B cell (primary cell): Measurements from ENCODE around the gene CLASP2. TPM values are rescaled to one million over a fixed set of nuclear protein-coding genes. Genes with fewer than 3 reads are reported as not detected.
"Not testable (repeated sequence)": the region's sequence is repeated elsewhere in the genome, so short reads cannot be mapped to it uniquely, and the experiment has no call there.

Source experiments
- ATAC-seq: fragments of 200-7000 bp; cut with Tn5 transposase; one replicate; pipeline ENCODE4 v1.10.0; 2021; ENCODE audit warnings: low read depth, mild to moderate bottlenecking, moderate number of reproducible peaks, moderate library complexity
- CTCF ChIA-PET: fragments of 350-600 bp; sonication (Branson Sonifier 250); formaldehyde crosslinking; loops from one replicate; lab custom pipeline; 2021; ENCODE audit warnings: antibody characterized with exemption, inconsistent platforms; lab: Charles Lee
- POLR2A ChIA-PET: fragments of 350-600 bp; sonication (Branson Sonifier 250); formaldehyde crosslinking; loops from one replicate; lab custom pipeline; 2021; ENCODE audit warnings: antibody characterized with exemption; lab: Charles Lee
- DNase-seq: peaks from one replicate; pipeline ENCODE4 v3.0.0; 2013
- H2AFZ ChIP-seq: 2 replicates; pipeline ENCODE4 v1.6.1; 2012; ENCODE audit warnings: mild to moderate bottlenecking, low read depth, low read length; ENCODE audit not compliant: insufficient read depth, poor library complexity, severe bottlenecking
- H3K27ac ChIP-seq, 2 donors: 1 replicate in 1 of 2; 2 replicates in 1 of 2; pipeline ENCODE4 v1.5.1; 2012 to 2013; ENCODE audit warnings: low read length in 2 of 2, mild to moderate bottlenecking in 2 of 2, moderate library complexity in 1 of 2
- H3K27me3 ChIP-seq, 4 experiments: fragments of 200-600 bp in 1 of 4; sonication (generic) in 1 of 4; replicated peaks in 1 of 4; 1 replicate in 2 of 4; 2 replicates in 2 of 4; pipeline versions ENCODE4 v1.6.1 to v1.7.0; 2013 to 2016; ENCODE audit warnings: low read length in 3 of 4, mild to moderate bottlenecking in 2 of 4, mixed read lengths in 1 of 4, moderate library complexity in 1 of 4; ENCODE audit not compliant: insufficient read depth in 4 of 4, control insufficient read depth in 3 of 4; ENCODE audit errors: control extremely low read depth in 1 of 4
- H3K36me3 ChIP-seq, 2 experiments: replicated peaks in 1 of 2; 1 replicate in 1 of 2; 2 replicates in 1 of 2; pipeline versions ENCODE4 v1.6.1 to v1.7.1; 2013; ENCODE audit warnings: low read length in 1 of 2; ENCODE audit not compliant: insufficient read depth in 2 of 2, control insufficient read depth in 1 of 2; ENCODE audit errors: control extremely low read depth in 1 of 2, extremely low read depth in 1 of 2
- H3K4me1 ChIP-seq, 2 donors: fragments of 200-600 bp in 1 of 2; sonication (generic) in 1 of 2; 1 replicate in 1 of 2; 2 replicates in 1 of 2; pipeline versions ENCODE4 v1.5.1 to v1.6.1; 2013 to 2017; ENCODE audit warnings: low read length in 2 of 2; ENCODE audit not compliant: control insufficient read depth in 2 of 2, insufficient read depth in 2 of 2
- H3K4me2 ChIP-seq: replicated peaks from 2 replicates; pipeline ENCODE3; 2012; ENCODE audit warnings: mild to moderate bottlenecking, low read depth, low read length; ENCODE audit not compliant: poor library complexity, severe bottlenecking
- H3K4me3 ChIP-seq, 5 experiments: fragments of 200-600 bp in 1 of 5; sonication (generic) in 1 of 5; 1 replicate in 3 of 5; 2 replicates in 2 of 5; pipeline versions ENCODE4 v1.5.1 to v1.7.0; 2011 to 2016; ENCODE audit warnings: low read length in 4 of 5, mild to moderate bottlenecking in 4 of 5, low read depth in 2 of 5, control low read depth in 1 of 5, moderate library complexity in 1 of 5; ENCODE audit not compliant: insufficient read depth in 1 of 5; ENCODE audit errors: control extremely low read depth in 1 of 5, extremely low read depth in 1 of 5
- H3K79me2 ChIP-seq: fragments of 200-600 bp; sonication (generic); one replicate; pipeline ENCODE4 v1.6.0; 2016; ENCODE audit warnings: low read length; ENCODE audit not compliant: control insufficient read depth, insufficient read depth
- H3K9ac ChIP-seq: fragments of 200-600 bp; sonication (generic); 2 replicates; pipeline ENCODE4 v1.6.1; 2017; ENCODE audit warnings: mild to moderate bottlenecking, low read length, moderate library complexity
- H3K9me3 ChIP-seq, 3 donors: one replicate each; pipeline versions ENCODE4 v1.6.1 to v1.7.1; 2013; ENCODE audit warnings: low read length in 2 of 3; ENCODE audit not compliant: control insufficient read depth in 2 of 3, insufficient read depth in 1 of 3; ENCODE audit errors: control extremely low read depth in 1 of 3
- H4K20me1 ChIP-seq: 2 replicates; pipeline ENCODE4 v1.6.0; 2012; ENCODE audit warnings: mild to moderate bottlenecking, low read length; ENCODE audit not compliant: insufficient read depth, control insufficient read depth, poor library complexity, severe bottlenecking
- H3K27ac Mint-ChIP-seq: one replicate; pipeline ENCODE4 v1.8.0; 2021; ENCODE audit warnings: mixed read lengths
- H3K27me3 Mint-ChIP-seq: one replicate; pipeline ENCODE4 v1.8.0; 2021; ENCODE audit warnings: mixed read lengths
- H3K4me1 Mint-ChIP-seq: one replicate; pipeline ENCODE4 v1.8.0; 2021; ENCODE audit warnings: mixed read lengths
- H3K4me3 Mint-ChIP-seq: one replicate; pipeline ENCODE4 v1.8.0; 2021; ENCODE audit warnings: mixed read lengths
- H3K9me3 Mint-ChIP-seq: one replicate; pipeline ENCODE4 v1.8.0; 2022; ENCODE audit warnings: mixed read lengths; ENCODE audit not compliant: insufficient read depth
- EZH2 ChIP-seq: IDR thresholded peaks from 2 replicates; pipeline ENCODE4 v1.6.1; 2012; ENCODE audit warnings: borderline replicate concordance, low read depth, mild to moderate bottlenecking, moderate library complexity, low read length; ENCODE audit not compliant: insufficient read depth, poor library complexity, severe bottlenecking
- WGBS: methylation state at CpG from one replicate; pipeline ENCODE4 v1.1.5; 2013; ENCODE audit warnings: missing lambda C conversion rate; ENCODE audit not compliant: insufficient coverage; 5-methylcytosine and 5-hydroxymethylcytosine counted together
- intact Hi-C: fragments of 100-400 bp; cut with micrococcal nuclease; formaldehyde crosslinking; loops from one replicate; pipeline ENCODE4 v1.10.0; 2022
- polyA plus RNA-seq: library from polyadenylated mRNA; depleted of rRNA; stranded (reverse); fragments of >200 nt; gene quantifications from 2 replicates; pipeline ENCODE4 v1.2.3, GENCODE V29; 2012
- total RNA-seq, 2 donors: library from RNA; stranded (reverse); fragments of 120-200 nt in 1 of 2; gene quantifications; 1 replicate in 1 of 2; 2 replicates in 1 of 2; pipeline versions ENCODE4 v1.2.3 to v1.2.4, GENCODE V29; 2013 to 2022
- TF ChIP-seq, protein P1 (sequence below): fragments of 200-600 bp; IDR thresholded peaks from one replicate; pipeline ENCODE4 v1.8.0; 2022; ENCODE audit warnings: antibody characterized with exemption, mild to moderate bottlenecking

The CLASP2 gene
- total and polyA plus RNA-seq, 2 donors (not counting 1 experiment from before 2014, with no cell fraction given), result 10.7 to 109 TPM

DNA sequence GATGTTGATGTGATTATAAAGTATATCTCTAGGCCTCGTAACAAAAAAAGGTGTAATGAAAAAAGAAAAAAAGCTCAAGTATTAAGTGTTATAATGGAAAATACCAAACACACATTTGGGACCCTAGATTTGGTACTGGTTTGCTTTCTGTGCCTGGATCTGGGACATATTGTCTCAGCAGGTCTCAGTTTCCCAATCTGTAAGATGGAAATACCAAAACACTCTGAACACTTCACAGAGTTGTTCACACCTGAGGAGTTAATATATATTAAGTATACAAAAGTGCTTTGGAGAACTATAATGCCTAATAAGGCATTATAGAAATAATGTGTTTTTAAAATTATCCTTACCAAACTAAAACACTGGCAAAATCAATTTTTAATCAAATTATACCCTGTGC lies 60.0 kb downstream of the CLASP2 start:
- H4K20me1 ChIP-seq, result no peaks in the 10 kb centered on the region
- no peak for ATAC-seq
- POLR2A ChIA-PET, result no interaction called here
- CTCF ChIA-PET, result no interaction called here
- Mint-ChIP-seq H3K4me1 (peaks cover 35% of the 10 kb centered on the region), H3K27me3 (no peaks in the 10 kb centered on the region), H3K27ac (no peak overlapping the region), H3K4me3 (no peak overlapping the region), H3K9me3 (no peaks in the 10 kb centered on the region)
- no peaks in the 10 kb centered on the region for H3K9me3 ChIP-seq
- TF ChIP-seq, protein P1, sequence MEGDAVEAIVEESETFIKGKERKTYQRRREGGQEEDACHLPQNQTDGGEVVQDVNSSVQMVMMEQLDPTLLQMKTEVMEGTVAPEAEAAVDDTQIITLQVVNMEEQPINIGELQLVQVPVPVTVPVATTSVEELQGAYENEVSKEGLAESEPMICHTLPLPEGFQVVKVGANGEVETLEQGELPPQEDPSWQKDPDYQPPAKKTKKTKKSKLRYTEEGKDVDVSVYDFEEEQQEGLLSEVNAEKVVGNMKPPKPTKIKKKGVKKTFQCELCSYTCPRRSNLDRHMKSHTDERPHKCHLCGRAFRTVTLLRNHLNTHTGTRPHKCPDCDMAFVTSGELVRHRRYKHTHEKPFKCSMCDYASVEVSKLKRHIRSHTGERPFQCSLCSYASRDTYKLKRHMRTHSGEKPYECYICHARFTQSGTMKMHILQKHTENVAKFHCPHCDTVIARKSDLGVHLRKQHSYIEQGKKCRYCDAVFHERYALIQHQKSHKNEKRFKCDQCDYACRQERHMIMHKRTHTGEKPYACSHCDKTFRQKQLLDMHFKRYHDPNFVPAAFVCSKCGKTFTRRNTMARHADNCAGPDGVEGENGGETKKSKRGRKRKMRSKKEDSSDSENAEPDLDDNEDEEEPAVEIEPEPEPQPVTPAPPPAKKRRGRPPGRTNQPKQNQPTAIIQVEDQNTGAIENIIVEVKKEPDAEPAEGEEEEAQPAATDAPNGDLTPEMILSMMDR, result no peak
- TF ChIP-seq EZH2, result no peak
- no peak for DNase-seq
- H3K9ac ChIP-seq, result no peak overlapping the region
- H3K36me3 ChIP-seq, result no peaks in the 10 kb centered on the region
- no peak overlapping the region for H2AFZ ChIP-seq
- H3K79me2 ChIP-seq, result peaks cover 14% of the 10 kb centered on the region
- intact Hi-C loops, result no loop called here
- peaks cover 16 to 20% of the 10 kb centered on the region in 2 donors for H3K4me1 ChIP-seq
- H3K27me3 ChIP-seq, result no peaks in the 10 kb centered on the region
- H3K27ac ChIP-seq, result no peak overlapping the region
- H3K4me2 ChIP-seq, result no peak overlapping the region
- H3K4me3 ChIP-seq, result no peak overlapping the region
- WGBS, result no CpG with 5 or more reads among the region's 1 CpG

DNA sequence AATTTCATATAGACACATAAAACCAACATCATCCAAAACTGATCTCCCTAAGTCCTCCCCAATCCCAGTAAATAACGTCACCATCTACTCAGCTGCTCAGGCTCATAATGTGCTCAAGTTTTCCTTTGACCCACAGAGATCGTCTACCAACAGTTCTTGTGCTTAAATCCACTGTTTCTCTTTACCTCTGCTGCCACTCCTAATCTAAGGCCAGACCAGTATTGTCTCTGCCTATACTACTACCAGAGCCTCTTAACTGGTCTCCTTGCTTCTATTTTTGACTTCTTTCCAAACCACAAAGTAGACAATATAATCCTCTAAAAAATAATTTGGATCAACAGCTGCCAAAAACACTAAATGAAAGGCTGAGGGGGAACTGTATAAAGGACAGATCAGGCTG lies 65.3 kb downstream of the CLASP2 start:
- Mint-ChIP-seq H3K27ac (no peak overlapping the region), H3K27me3 (no peaks in the 10 kb centered on the region), H3K4me3 (no peak overlapping the region), H3K4me1 (peaks cover 22% of the 10 kb centered on the region), H3K9me3 (no peaks in the 10 kb centered on the region)
- DNase-seq (no peak), ATAC-seq (no peak)
- WGBS, result 95% methylated on average over 2 of the region's 2 CpGs
- Histone ChIP-seq H3K27ac (no peak overlapping the region), H3K4me2 (no peak overlapping the region), H3K79me2 (peaks cover 30% of the 10 kb centered on the region), H3K4me1 (no peaks in the 10 kb centered on the region), H3K9me3 (no peaks in the 10 kb centered on the region), H3K27me3 (no peaks in the 10 kb centered on the region), H4K20me1 (peaks cover 16% of the 10 kb centered on the region), H3K4me3 (no peak overlapping the region), H3K36me3 (no peaks in the 10 kb centered on the region), H2AFZ (no peak overlapping the region), H3K9ac (no peak overlapping the region)
- ChIA-PET CTCF (no interaction called here), POLR2A (no interaction called here)
- TF ChIP-seq, protein P1, result no peak
- no peak for TF ChIP-seq EZH2
- intact Hi-C loops, result no loop called here

DNA sequence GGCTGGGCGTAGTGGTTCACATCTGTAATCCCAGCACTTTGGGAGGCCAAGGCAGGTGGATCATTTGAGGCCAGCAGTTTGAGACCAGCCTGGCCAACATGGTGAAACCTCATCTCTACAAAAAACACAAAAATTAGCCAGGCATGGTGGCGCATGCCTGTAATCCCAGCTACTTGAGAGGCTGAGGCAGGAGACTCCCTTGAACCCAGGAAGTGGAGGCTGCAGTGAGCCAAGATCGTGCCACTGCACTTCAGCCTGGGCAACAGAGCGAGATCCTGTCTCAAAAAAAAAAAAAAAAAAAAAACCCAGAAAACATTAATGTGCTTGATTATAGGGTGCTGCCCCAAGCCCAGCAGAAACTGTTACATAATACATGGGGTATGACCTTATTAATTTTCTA lies 67.0 kb downstream of the CLASP2 start:
- H3K79me2 ChIP-seq, result peaks cover 28% of the 10 kb centered on the region
- H3K27ac Mint-ChIP-seq, H3K4me1 ChIP-seq, H3K9ac ChIP-seq, H3K4me3 ChIP-seq, H3K4me2 ChIP-seq, H3K4me3 Mint-ChIP-seq, H3K9me3 ChIP-seq, H3K27me3 ChIP-seq, CTCF ChIA-PET, POLR2A ChIA-PET, H3K9me3 Mint-ChIP-seq, DNase-seq, H3K27ac ChIP-seq, H3K27me3 Mint-ChIP-seq, ATAC-seq, intact Hi-C loops, H3K36me3 ChIP-seq, H2AFZ ChIP-seq: not testable (repeated sequence)
- H3K4me1 Mint-ChIP-seq, result peaks cover 21% of the 10 kb centered on the region
- H4K20me1 ChIP-seq, result peaks cover 16% of the 10 kb centered on the region
- WGBS, result 100% methylated on average over 2 of the region's 4 CpGs
